Loucy (cell line): ENCODE data around the gene LMF1.

Experiments
- H2AFZ ChIP-seq: fragments of 200-600 bp; sonication (generic); 2 replicates; pipeline ENCODE4 v1.6.0; 2016; ENCODE audit warnings: antibody characterized with exemption, mild to moderate bottlenecking, low read length, moderate library complexity
- H3F3A ChIP-seq: fragments of 200-600 bp; 2 replicates; pipeline ENCODE4 v1.6.0; 2016; ENCODE audit warnings: antibody characterized with exemption, low read depth, mild to moderate bottlenecking
- H3K27me3 ChIP-seq: fragments of 200-600 bp; sonication (generic); 2 replicates; pipeline ENCODE4 v1.6.1; 2014; ENCODE audit warnings: low read length, mild to moderate bottlenecking; ENCODE audit not compliant: insufficient read depth, poor library complexity, severe bottlenecking
- H3K36me3 ChIP-seq: fragments of 200-600 bp; sonication (generic); 2 replicates; pipeline ENCODE4 v1.6.1; 2016; ENCODE audit warnings: low read length; ENCODE audit not compliant: insufficient read depth
- H3K4me1 ChIP-seq: fragments of 200-600 bp; sonication (generic); 2 replicates; pipeline ENCODE4 v1.5.1; 2014; ENCODE audit warnings: low read length, mild to moderate bottlenecking; ENCODE audit not compliant: insufficient read depth, poor library complexity, severe bottlenecking
- H3K4me2 ChIP-seq: fragments of 200-600 bp; sonication (generic); 2 replicates; pipeline ENCODE4 v1.6.0; 2014; ENCODE audit warnings: antibody characterized with exemption, low read length, low read depth, mild to moderate bottlenecking; ENCODE audit not compliant: poor library complexity, severe bottlenecking
- H3K4me3 ChIP-seq: fragments of 200-600 bp; sonication (generic); 2 replicates; pipeline ENCODE4 v1.5.1; 2014; ENCODE audit warnings: low read length, mild to moderate bottlenecking, mixed read lengths; ENCODE audit not compliant: poor library complexity, severe bottlenecking
- H3K79me2 ChIP-seq: fragments of 200-600 bp; sonication (generic); 2 replicates; pipeline ENCODE4 v1.6.1; 2014; ENCODE audit warnings: low read length; ENCODE audit not compliant: insufficient read depth
- H3K9ac ChIP-seq: fragments of 200-600 bp; sonication (generic); 2 replicates; pipeline ENCODE4 v1.6.0; 2014; ENCODE audit warnings: mild to moderate bottlenecking, low read depth, low read length, moderate library complexity; ENCODE audit not compliant: poor library complexity, severe bottlenecking
- H3K9me2 ChIP-seq: fragments of 200-600 bp; sonication (generic); replicated peaks from 2 replicates; pipeline ENCODE4 v1.6.1; 2016; ENCODE audit warnings: low read depth, low read length, mixed read lengths
- H3K9me3 ChIP-seq: fragments of 200-600 bp; sonication (generic); 2 replicates; pipeline ENCODE4 v1.6.1; 2014; ENCODE audit warnings: mild to moderate bottlenecking, antibody characterized with exemption, low read length, low read depth; ENCODE audit not compliant: insufficient read depth
- H4K20me1 ChIP-seq: fragments of 200-600 bp; sonication (generic); 2 replicates; pipeline ENCODE4 v1.6.0; 2014; ENCODE audit warnings: antibody characterized with exemption, low read length, mild to moderate bottlenecking; ENCODE audit not compliant: insufficient read depth, poor library complexity, severe bottlenecking
- CTCF ChIP-seq: fragments of 200-600 bp; sonication (generic); conservative IDR thresholded peaks from 2 replicates; pipeline ENCODE4 v1.5.1; 2014; ENCODE audit warnings: mild to moderate bottlenecking, antibody characterized with exemption, low read length
- EZH2phosphoT487 ChIP-seq: fragments of 200-600 bp; IDR thresholded peaks from 2 replicates; pipeline ENCODE4 v1.6.1; 2018; ENCODE audit warnings: antibody characterized with exemption, mild to moderate bottlenecking, moderate library complexity, borderline replicate concordance

Gene LMF1

GRCh38 chr16:986411-986810 is 15.6 kb upstream of the LMF1 start:
- no peak overlapping the region for H3K4me3 ChIP-seq
- H3K27me3 ChIP-seq = no peaks in the 10 kb centered on the region
- H2AFZ ChIP-seq = no peak overlapping the region
- H3K4me2 ChIP-seq = no peak overlapping the region
- H3K79me2 ChIP-seq = no peaks in the 10 kb centered on the region
- H3K4me1 ChIP-seq = no peaks in the 10 kb centered on the region
- H3F3A ChIP-seq = no peaks in the 10 kb centered on the region
- no peaks in the 10 kb centered on the region for H4K20me1 ChIP-seq
- H3K9me3 ChIP-seq = no peaks in the 10 kb centered on the region
- no peaks in the 10 kb centered on the region for H3K36me3 ChIP-seq
- no peaks in the 10 kb centered on the region for H3K9me2 ChIP-seq
- TF ChIP-seq CTCF (no peak), EZH2phosphoT487 (no peak)
- no peak overlapping the region for H3K9ac ChIP-seq

- no peaks in the 10 kb centered on the region for H3K4me1 ChIP-seq
- H3F3A ChIP-seq = no peaks in the 10 kb centered on the region
- no peak overlapping the region for H3K9ac ChIP-seq
- TF ChIP-seq EZH2phosphoT487 (no peak), CTCF (no peak)
- H3K79me2 ChIP-seq = no peaks in the 10 kb centered on the region
- no peaks in the 10 kb centered on the region for H3K27me3 ChIP-seq
- no peaks in the 10 kb centered on the region for H4K20me1 ChIP-seq
- H3K4me3 ChIP-seq = no peak overlapping the region
- H3K9me3 ChIP-seq = no peaks in the 10 kb centered on the region
- no peaks in the 10 kb centered on the region for H3K9me2 ChIP-seq
- H3K4me2 ChIP-seq = no peak overlapping the region
- no peaks in the 10 kb centered on the region for H3K36me3 ChIP-seq
- no peak overlapping the region for H2AFZ ChIP-seq
These were observed 15.0 kb upstream of the LMF1 start for GRCh38 chr16:985646-986400.

GRCh38 chr16:984736-985636 is 14.2 kb upstream of the LMF1 start:
- TF ChIP-seq CTCF = no peak
- no peak for TF ChIP-seq EZH2phosphoT487
- Histone ChIP-seq H3K9me2 (no peaks in the 10 kb centered on the region), H3K79me2 (no peaks in the 10 kb centered on the region), H3K9me3 (no peaks in the 10 kb centered on the region), H2AFZ (no peak overlapping the region), H3K4me3 (no peak overlapping the region), H3K4me2 (no peak overlapping the region), H3K36me3 (no peaks in the 10 kb centered on the region), H4K20me1 (no peaks in the 10 kb centered on the region), H3K27me3 (no peaks in the 10 kb centered on the region), H3K9ac (no peak overlapping the region), H3K4me1 (no peaks in the 10 kb centered on the region), H3F3A (no peaks in the 10 kb centered on the region)
